Thymus (tissue), 11 donors: ENCODE results near the gene COX10. TPM values are rescaled to one million over a fixed set of nuclear protein-coding genes. Genes with fewer than 3 reads are reported as not detected.

Experiments
- DNase-seq, 9 donors: peaks; one replicate each; pipeline ENCODE4 v3.0.0-alpha.2; 2013; ENCODE audit warnings: low spot score in 9 of 9, low read depth in 6 of 9, missing footprints in 1 of 9
- H3K27ac ChIP-seq, 2 donors: one replicate each; pipeline ENCODE4 v1.5.1; 2013; ENCODE audit warnings: control low read depth in 1 of 2, low read depth in 1 of 2, low read length in 1 of 2, mild to moderate bottlenecking in 1 of 2, moderate library complexity in 1 of 2
- H3K27me3 ChIP-seq, 2 donors: one replicate each; pipeline ENCODE4 v1.5.1; 2013; ENCODE audit warnings: low read length in 1 of 2; ENCODE audit not compliant: control insufficient read depth in 2 of 2, insufficient read depth in 1 of 2
- H3K36me3 ChIP-seq, 2 donors: one replicate each; pipeline ENCODE4 v1.5.1; 2013; ENCODE audit warnings: low read length in 1 of 2, mild to moderate bottlenecking in 1 of 2, moderate library complexity in 1 of 2; ENCODE audit not compliant: control insufficient read depth in 2 of 2, insufficient read depth in 2 of 2
- H3K4me1 ChIP-seq, 2 donors: one replicate each; pipeline ENCODE4 v1.5.1; 2013; ENCODE audit warnings: low read length in 2 of 2; ENCODE audit not compliant: control insufficient read depth in 2 of 2, insufficient read depth in 2 of 2
- H3K4me3 ChIP-seq, 2 donors: one replicate each; pipeline ENCODE4 v1.5.1; 2013; ENCODE audit warnings: low read length in 2 of 2, control low read depth in 1 of 2, mild to moderate bottlenecking in 1 of 2
- H3K9me3 ChIP-seq, 2 donors: one replicate each; pipeline ENCODE4 v1.5.1; 2013; ENCODE audit warnings: low read length in 1 of 2, mild to moderate bottlenecking in 1 of 2; ENCODE audit not compliant: control insufficient read depth in 2 of 2, insufficient read depth in 1 of 2
- WGBS: extraction: QIAGEN DNeasy Blood & Tissue Kit; methylation state at CpG from one replicate; pipeline ENCODE4 v1.1.7; 2013; 5-methylcytosine and 5-hydroxymethylcytosine counted together
- polyA plus RNA-seq: library from polyadenylated mRNA; stranded (reverse); fragments of 200-250 nt; gene quantifications from one replicate; pipeline ENCODE4 v1.2.3, GENCODE V29; 2013
- total RNA-seq: library from RNA; stranded (reverse); fragments of 120-200 nt; gene quantifications from one replicate; pipeline ENCODE4 v1.2.4, GENCODE V29; 2013
- donor health status: healthy.

Gene COX10
- total and polyA plus RNA-seq, 2 donors = 6.2 to 10.0 TPM

GRCh38 chr17:14205992-14206461 is 136.7 kb downstream of the COX10 start:
- no peak for DNase-seq
- Histone ChIP-seq H3K27ac (no peak overlapping the region), H3K9me3 (no peaks in the 10 kb centered on the region), H3K4me3 (no peak overlapping the region), H3K27me3 (no peaks in the 10 kb centered on the region), H3K36me3 (peaks cover 0 to 19% of the 10 kb centered on the region in 2 donors), H3K4me1 (peaks cover 6 to 35% of the 10 kb centered on the region in 2 donors)
- WGBS = 89% methylated on average over 13 of the region's 13 CpGs

GRCh38 chr17:14206891-14207290 is 137.6 kb downstream of the COX10 start:
- Histone ChIP-seq H3K4me3 (no peak overlapping the region), H3K9me3 (peaks cover 0 to 4% of the 10 kb centered on the region in 2 donors), H3K36me3 (peaks cover 0 to 19% of the 10 kb centered on the region in 2 donors), H3K4me1 (peaks cover 0 to 26% of the 10 kb centered on the region in 2 donors), H3K27me3 (no peaks in the 10 kb centered on the region), H3K27ac (no peak overlapping the region)
- DNase-seq = no peak
- WGBS = 98% methylated on average over 29 of the region's 29 CpGs

- WGBS = 98% methylated on average over 5 of the region's 5 CpGs
- Histone ChIP-seq H3K4me1 (peaks cover 0 to 17% of the 10 kb centered on the region in 2 donors), H3K27ac (no peak overlapping the region), H3K9me3 (peaks cover 0 to 10% of the 10 kb centered on the region in 2 donors), H3K27me3 (no peaks in the 10 kb centered on the region), H3K36me3 (peaks cover 0 to 19% of the 10 kb centered on the region in 2 donors), H3K4me3 (no peak overlapping the region)
- no peak for DNase-seq
Observed at GRCh38 chr17:14207791-14208190, 138.5 kb downstream of the COX10 start.

GRCh38 chr17:14209215-14209614 is 139.9 kb downstream of the COX10 start:
- H3K27ac ChIP-seq = no peak overlapping the region
- peaks cover 0 to 10% of the 10 kb centered on the region in 2 donors for H3K9me3 ChIP-seq
- H3K4me1 ChIP-seq = peaks cover 0 to 6% of the 10 kb centered on the region in 2 donors
- H3K4me3 ChIP-seq = no peak overlapping the region
- WGBS = 97% methylated on average over 3 of the region's 3 CpGs
- no peak for DNase-seq
- no peaks in the 10 kb centered on the region for H3K27me3 ChIP-seq
- peaks cover 0 to 19% of the 10 kb centered on the region in 2 donors for H3K36me3 ChIP-seq

- no peaks in the 10 kb centered on the region for H3K4me1 ChIP-seq
- H3K27ac ChIP-seq = no peak overlapping the region
- no peak overlapping the region for H3K4me3 ChIP-seq
- peaks cover 0 to 10% of the 10 kb centered on the region in 2 donors for H3K9me3 ChIP-seq
- H3K36me3 ChIP-seq = peaks cover 0 to 14% of the 10 kb centered on the region in 2 donors
- no peaks in the 10 kb centered on the region for H3K27me3 ChIP-seq
- no peak for DNase-seq
- 90% methylated on average over 4 of the region's 4 CpGs for WGBS
Observed at GRCh38 chr17:14211246-14211645, 141.9 kb downstream of the COX10 start.

GRCh38 chr17:14211801-14212200 is 142.5 kb downstream of the COX10 start:
- Histone ChIP-seq H3K36me3 (peaks cover 0 to 10% of the 10 kb centered on the region in 2 donors), H3K4me1 (no peaks in the 10 kb centered on the region), H3K27ac (no peak overlapping the region), H3K27me3 (no peaks in the 10 kb centered on the region), H3K4me3 (no peak overlapping the region), H3K9me3 (peaks cover 0 to 10% of the 10 kb centered on the region in 2 donors)
- peak in 3 of 9 donors; percentile 44 to 61 (median 57) for DNase-seq
- WGBS = 66% methylated on average over 17 of the region's 17 CpGs

GRCh38 chr17:14212401-14212800 is 143.1 kb downstream of the COX10 start:
- 95% methylated on average over 12 of the region's 12 CpGs for WGBS
- Histone ChIP-seq H3K9me3 (peaks cover 0 to 10% of the 10 kb centered on the region in 2 donors), H3K27me3 (no peaks in the 10 kb centered on the region), H3K27ac (no peak overlapping the region), H3K36me3 (peaks cover 0 to 4% of the 10 kb centered on the region in 2 donors), H3K4me1 (no peaks in the 10 kb centered on the region), H3K4me3 (no peak overlapping the region)
- DNase-seq = no peak

- H3K9me3 ChIP-seq = peaks cover 0 to 10% of the 10 kb centered on the region in 2 donors
- H3K27ac ChIP-seq = no peak overlapping the region
- no peaks in the 10 kb centered on the region for H3K4me1 ChIP-seq
- no peaks in the 10 kb centered on the region for H3K36me3 ChIP-seq
- DNase-seq = no peak
- WGBS = 97% methylated on average over 2 of the region's 2 CpGs
- H3K4me3 ChIP-seq = no peak overlapping the region
- H3K27me3 ChIP-seq = no peaks in the 10 kb centered on the region
Observed at GRCh38 chr17:14214271-14214670, 145.0 kb downstream of the COX10 start.

GRCh38 chr17:14222611-14223010 is 153.3 kb downstream of the COX10 start:
- H3K4me1 ChIP-seq = no peaks in the 10 kb centered on the region
- no peak overlapping the region for H3K4me3 ChIP-seq
- WGBS = 96% methylated on average over 4 of the region's 4 CpGs
- H3K9me3 ChIP-seq = no peaks in the 10 kb centered on the region
- H3K27me3 ChIP-seq = no peaks in the 10 kb centered on the region
- no peak overlapping the region for H3K27ac ChIP-seq
- DNase-seq = no peak
- no peaks in the 10 kb centered on the region for H3K36me3 ChIP-seq
